ENCODE results near the gene CCL22.
"Not testable (repeated sequence)": the region's sequence is repeated elsewhere in the genome, so short reads cannot be mapped to it uniquely, and the experiment has no call there.

The CCL22 gene

GRCh38 chr16:57347858-57348257 lies 10.7 kb upstream of the CCL22 start:
- DNase-seq (ENCODE audit: low read depth): no peak

DNA sequence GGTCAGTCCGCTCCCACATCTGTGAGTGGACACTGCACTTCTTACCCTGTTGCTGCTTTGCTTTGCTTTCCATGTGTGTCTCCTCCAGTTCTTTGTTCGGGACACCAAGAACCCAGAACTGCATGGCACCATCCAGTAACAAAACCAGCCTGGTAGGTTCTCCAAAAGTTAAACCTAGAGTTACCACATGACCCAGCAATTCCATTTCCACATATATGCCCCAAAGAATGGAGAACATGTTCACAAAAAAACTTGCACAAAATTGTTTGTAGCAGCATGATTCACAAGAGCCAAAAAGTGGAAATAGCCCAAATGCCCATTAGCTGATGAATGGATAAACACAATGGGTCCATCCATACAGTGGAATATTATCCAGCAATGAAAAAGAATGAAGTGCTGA lies 10.3 kb upstream of the CCL22 start:
- no peak for DNase-seq (ENCODE audit: low read depth)

GRCh38 chr16:57349212-57350031 lies 9.2 kb upstream of the CCL22 start:
- no peak for DNase-seq (ENCODE audit: low read depth)

GRCh38 chr16:57352636-57353047 lies 5.9 kb upstream of the CCL22 start:
- DNase-seq (ENCODE audit: low read depth): no peak

DNA sequence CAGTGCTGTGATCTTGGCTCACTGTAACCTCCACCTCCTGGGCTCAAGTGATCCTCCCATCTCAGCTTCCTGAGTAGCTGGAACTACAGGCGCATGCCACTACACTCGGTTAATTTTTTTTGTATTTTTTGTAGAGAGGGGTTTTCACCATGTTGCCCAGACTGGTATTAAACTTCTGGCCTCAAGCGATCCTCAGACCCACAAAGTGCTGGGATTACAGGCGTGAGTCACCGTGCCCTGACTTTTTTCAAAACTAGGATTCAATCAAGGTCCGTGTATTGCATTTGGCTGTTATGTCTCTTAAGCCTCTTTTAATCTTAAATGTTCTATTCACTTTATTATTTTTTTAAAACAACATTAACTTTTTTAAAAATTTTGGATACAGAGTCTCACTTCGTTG lies 4.3 kb upstream of the CCL22 start:
- no peak for DNase-seq (ENCODE audit: low read depth)

GRCh38 chr16:57355898-57356414 lies 2.6 kb upstream of the CCL22 start:
- no peak for DNase-seq (ENCODE audit: low read depth)

DNA sequence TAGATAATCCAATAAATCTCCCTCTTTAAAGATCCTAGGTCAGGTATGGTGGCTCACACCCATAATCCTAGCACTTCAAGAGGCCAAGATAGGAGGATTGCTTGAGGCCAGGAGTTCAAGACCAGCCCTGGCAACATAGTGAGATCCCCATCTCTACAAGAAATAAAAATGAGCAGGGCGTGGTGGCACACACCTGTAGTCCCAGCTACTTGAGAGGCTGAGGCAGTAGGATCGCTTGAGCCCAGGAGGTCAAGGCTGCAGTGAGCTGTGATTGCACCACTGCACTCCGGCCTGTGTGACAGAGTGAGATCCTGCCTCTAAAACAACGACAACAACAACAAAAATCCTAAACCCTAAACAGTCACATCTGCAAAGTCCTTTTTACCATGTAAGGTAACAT lies 2.0 kb upstream of the CCL22 start:
- no peak for DNase-seq (ENCODE audit: low read depth)

- no peak for DNase-seq (ENCODE audit: low read depth)
Measured at GRCh38 chr16:57357330-57358085, 1.1 kb upstream of the CCL22 start.

GRCh38 chr16:57358086-57358420 lies 530 bp upstream of the CCL22 start:
- no peak for DNase-seq (ENCODE audit: low read depth)

- DNase-seq (ENCODE audit: low read depth): no peak
Measured at GRCh38 chr16:57360321-57360935, 1.8 kb downstream of the CCL22 start.

DNA sequence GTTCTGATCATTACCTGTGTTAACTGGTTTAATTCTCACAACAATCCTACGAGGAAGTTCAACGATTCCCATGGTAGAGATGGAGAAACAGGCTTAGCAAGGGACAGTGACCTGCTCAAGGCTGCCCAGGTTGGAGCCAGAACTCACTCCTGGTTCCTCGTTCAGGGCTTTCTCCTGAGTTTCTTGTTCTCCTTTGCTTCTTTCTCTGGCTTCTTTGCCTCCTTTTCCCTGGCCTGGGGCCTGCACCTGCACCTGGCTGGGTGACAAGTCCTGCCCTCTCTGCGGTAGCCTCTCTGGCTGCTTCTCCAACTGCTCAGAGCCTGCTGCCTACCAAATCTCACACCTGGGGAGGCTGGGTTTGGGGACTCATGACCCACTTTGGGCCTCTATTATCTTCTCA lies 2.8 kb downstream of the CCL22 start:
- no peak for DNase-seq (ENCODE audit: low read depth)

- DNase-seq (ENCODE audit: low read depth): no peak
Measured at GRCh38 chr16:57364143-57364542, 5.6 kb downstream of the CCL22 start.

DNA sequence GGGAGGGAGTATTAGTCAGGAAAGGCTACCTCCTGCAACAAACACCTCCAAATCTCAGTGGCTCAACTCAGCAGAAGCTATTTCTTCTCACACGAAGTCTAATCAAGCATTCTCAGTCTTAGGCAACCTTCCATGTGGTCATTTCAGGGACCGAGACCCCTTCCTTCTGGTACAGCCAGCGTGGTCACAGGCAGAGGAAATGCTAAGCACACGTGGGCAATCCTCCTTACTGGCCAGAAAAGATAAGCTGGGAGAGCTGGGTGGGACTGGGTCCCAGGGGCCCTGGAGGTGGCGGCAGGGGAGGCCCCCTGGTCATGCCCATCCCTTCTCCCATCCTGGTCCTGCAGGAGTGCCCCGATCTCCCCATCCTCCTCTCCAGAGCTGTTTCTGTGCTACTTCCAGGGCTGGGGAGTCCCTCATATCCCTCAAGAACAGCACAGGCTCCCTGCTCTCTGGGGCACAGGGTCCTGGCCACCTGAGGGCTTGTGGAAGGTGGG lies 8.0 kb downstream of the CCL22 start:
- no peak for DNase-seq (ENCODE audit: low read depth)

DNA sequence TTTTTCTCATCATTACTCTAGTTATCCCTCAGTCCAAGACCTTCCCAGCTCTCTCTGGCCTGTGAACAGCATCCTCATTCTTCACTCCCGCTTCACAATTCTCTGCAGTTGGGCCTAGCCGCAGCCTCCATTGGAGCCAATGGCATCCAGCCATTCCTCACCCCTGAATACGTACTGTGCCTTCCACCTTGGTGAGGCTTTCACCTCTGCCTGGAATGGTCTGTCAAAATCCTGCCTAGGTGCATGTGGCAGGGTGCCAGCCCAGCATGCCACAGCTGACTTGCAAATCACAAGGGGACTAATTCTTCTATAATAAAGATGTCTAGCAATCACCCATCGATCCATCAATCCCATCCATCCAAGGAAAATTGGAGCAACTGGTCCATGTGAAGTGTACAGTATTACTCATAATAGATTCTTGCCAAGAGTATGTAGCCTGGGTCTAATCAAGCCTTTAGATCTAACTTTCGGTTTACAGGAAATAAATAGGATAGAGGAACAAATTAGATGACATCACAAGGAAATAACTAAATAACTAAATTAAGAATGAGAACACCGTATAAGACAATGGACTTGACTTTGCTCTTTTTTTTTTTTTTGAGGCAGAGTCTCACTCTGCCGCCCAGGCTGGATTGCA lies 8.7 kb downstream of the CCL22 start:
- DNase-seq (ENCODE audit: low read depth): peak; percentile 61

GRCh38 chr16:57371494-57372371 lies 13.2 kb downstream of the CCL22 start:
- no peak for DNase-seq (ENCODE audit: low read depth)

GRCh38 chr16:57372372-57373116 lies 14.0 kb downstream of the CCL22 start, which contains the start of gene CX3CL1:
Gene CX3CL1 (plus strand): TSS chr16:57372490. CDS start chr16:57372569, 79 bp downstream.
- DNase-seq (ENCODE audit: low read depth): peak; percentile 68

GRCh38 chr16:57373117-57373947 lies 14.7 kb downstream of the CCL22 start:
- no peak for DNase-seq (ENCODE audit: low read depth)

DNA sequence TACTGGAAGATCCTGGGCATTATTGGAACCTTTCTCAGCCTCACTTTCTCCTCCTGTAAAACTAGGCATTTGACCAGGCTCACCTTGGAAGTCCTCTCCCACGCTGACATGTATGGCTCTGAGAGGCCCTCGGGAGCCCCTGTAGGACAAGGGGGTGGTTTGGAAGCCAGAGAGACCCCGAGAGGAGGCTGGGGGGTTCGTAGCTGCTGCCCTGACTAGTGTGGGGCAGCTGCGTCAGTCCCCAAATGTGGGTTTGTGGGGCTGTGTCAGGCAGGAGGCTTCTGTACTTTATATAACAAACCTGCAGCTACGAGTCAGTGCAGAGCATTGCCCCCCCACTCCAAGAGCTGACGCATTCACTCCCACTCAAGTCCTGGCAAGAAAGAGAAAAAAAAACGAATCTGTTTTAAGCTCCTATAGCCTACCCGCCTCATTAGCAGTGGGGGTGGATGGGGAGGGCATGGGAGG lies 15.5 kb downstream of the CCL22 start:
- DNase-seq (ENCODE audit: low read depth): no peak

DNA sequence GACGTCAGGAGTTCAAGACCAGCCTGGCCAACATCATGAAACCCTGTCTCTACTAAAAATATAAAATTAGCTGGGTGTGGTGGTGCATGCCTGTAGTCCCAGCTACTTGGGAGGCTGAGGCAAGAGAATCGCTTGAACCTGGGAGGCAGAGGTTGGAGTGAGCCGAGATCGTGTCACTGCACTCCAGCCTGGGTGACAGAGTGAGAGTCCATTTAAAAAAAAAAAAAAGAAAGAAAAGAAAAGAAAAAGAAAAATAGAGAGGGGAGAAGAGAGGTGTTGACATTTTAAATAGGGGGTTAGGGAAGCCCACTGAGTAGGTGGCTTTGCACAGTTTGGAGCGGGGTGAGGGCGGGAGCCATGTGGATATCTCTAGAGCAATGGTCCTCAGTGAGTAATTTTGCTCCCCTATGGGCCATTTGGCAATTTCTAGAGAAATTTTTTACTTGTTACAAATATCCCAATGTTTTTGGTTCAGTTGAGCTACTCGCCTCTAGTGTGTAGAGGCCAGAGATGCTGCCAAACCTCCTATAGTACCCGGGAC lies 16.4 kb downstream of the CCL22 start:
- not testable (repeated sequence) for DNase-seq (ENCODE audit: low read depth)

Measured in EH (cell line).